Ovary (tissue), 9 donors: Measurements from ENCODE around the gene TRMT1. TPM values are rescaled to one million over a fixed set of nuclear protein-coding genes. Genes with fewer than 3 reads are reported as not detected.

Experiments used
- DNase-seq, 5 donors: peaks; one replicate each; pipeline ENCODE4 v3.0.0-alpha.2; 2019 to 2020
- H3K27ac ChIP-seq, 2 donors: fragments of 200-600 bp; one replicate each; pipeline versions ENCODE4 v1.5.1 to v1.8.0; 2019 to 2022
- H3K27me3 ChIP-seq: fragments of 200-600 bp; one replicate; pipeline ENCODE4 v1.8.0; 2022
- H3K36me3 ChIP-seq: fragments of 200-600 bp; sonication (generic); one replicate; pipeline ENCODE4 v1.5.1; 2019
- H3K4me1 ChIP-seq: one replicate; pipeline ENCODE4 v1.8.1; 2013; ENCODE audit warnings: mild to moderate bottlenecking, moderate library complexity; ENCODE audit not compliant: insufficient read depth
- H3K4me3 ChIP-seq: fragments of 200-600 bp; sonication (generic); one replicate; pipeline ENCODE4 v1.5.1; 2017
- H3K9me3 ChIP-seq, 2 donors: fragments of 200-600 bp in 1 of 2; sonication (generic) in 1 of 2; one replicate each; pipeline versions ENCODE4 v1.5.1 to v1.8.1; 2013 to 2019; ENCODE audit warnings: mild to moderate bottlenecking in 1 of 2, moderate library complexity in 1 of 2
- EP300 ChIP-seq: sonication (generic); formaldehyde crosslinking; IDR thresholded peaks from one replicate; pipeline ENCODE4 v1.6.1; 2017; ENCODE audit warnings: antibody characterized with exemption
- POLR2A ChIP-seq: fragments of 450-650 bp; IDR thresholded peaks from one replicate; pipeline ENCODE4 v1.6.1; 2017; ENCODE audit warnings: antibody characterized with exemption, mild to moderate bottlenecking, moderate library complexity
- WGBS, 3 donors: extraction: QIAGEN DNeasy Blood & Tissue Kit in 1 of 3; methylation state at CpG; one replicate each; pipeline versions ENCODE4 v1.1.5 to v1.1.7; 2013 to 2017; 5-methylcytosine and 5-hydroxymethylcytosine counted together
- intact Hi-C, 4 donors: fragments of 100-400 bp; cut with DNase I; formaldehyde crosslinking; loops; one replicate each; pipeline versions ENCODE4 v1.11.0 to v1.15.1; 2022 to 2023
- polyA plus RNA-seq, 2 donors: library from polyadenylated mRNA; stranded (reverse); fragments of 200-250 nt in 1 of 2; fragments of 350-450 nt in 1 of 2; fragmentation: Illumina TruSeq in 1 of 2; extraction: RNeasy Lipid Tissue Mini Kit (QIAGEN cat#74804) in 1 of 2; gene quantifications; one replicate each; pipeline ENCODE4 v1.2.3, GENCODE V29; 2013 to 2014
- total RNA-seq, 7 donors: library from RNA; depleted of rRNA in 2 of 7; stranded (reverse); fragments of >200 nt in 2 of 7; fragmentation: NEBNext Ultra II Directional in 3 of 7; extraction: Animal tissue kit (Norgen Biotek cat#: 25700) in 3 of 7; gene quantifications; one replicate each; pipeline versions ENCODE4 v1.1.0 to v1.2.4, GENCODE V29; 2016 to 2023
- TF ChIP-seq, protein P1 (sequence below), 3 donors: fragments of 450-650 bp in 2 of 3; fragments of 200-600 bp in 1 of 3; IDR thresholded peaks; one replicate each; pipeline versions ENCODE4 v1.5.1 to v1.8.0; 2016 to 2022; ENCODE audit warnings: antibody characterized with exemption in 3 of 3, mild to moderate bottlenecking in 1 of 3
- donor health status: DM: no; HTN: no; CAD: no; lungs with moderate emphysema.
- donor health status: DM: no; HTN: no; CAD: no.
- donor health status: Bipolar disorder and iron deficiency.
- donor health status: DM: yes; HTN: yes; CAD: no.
- donor health status: DM: no; HTN: no; CAD: no.
- donor health status: DM: yes; HTN: yes; CAD: no.

Gene TRMT1
- total and polyA plus RNA-seq, 9 donors, result 7.6 to 54.8 (median 37.2) TPM

DNA sequence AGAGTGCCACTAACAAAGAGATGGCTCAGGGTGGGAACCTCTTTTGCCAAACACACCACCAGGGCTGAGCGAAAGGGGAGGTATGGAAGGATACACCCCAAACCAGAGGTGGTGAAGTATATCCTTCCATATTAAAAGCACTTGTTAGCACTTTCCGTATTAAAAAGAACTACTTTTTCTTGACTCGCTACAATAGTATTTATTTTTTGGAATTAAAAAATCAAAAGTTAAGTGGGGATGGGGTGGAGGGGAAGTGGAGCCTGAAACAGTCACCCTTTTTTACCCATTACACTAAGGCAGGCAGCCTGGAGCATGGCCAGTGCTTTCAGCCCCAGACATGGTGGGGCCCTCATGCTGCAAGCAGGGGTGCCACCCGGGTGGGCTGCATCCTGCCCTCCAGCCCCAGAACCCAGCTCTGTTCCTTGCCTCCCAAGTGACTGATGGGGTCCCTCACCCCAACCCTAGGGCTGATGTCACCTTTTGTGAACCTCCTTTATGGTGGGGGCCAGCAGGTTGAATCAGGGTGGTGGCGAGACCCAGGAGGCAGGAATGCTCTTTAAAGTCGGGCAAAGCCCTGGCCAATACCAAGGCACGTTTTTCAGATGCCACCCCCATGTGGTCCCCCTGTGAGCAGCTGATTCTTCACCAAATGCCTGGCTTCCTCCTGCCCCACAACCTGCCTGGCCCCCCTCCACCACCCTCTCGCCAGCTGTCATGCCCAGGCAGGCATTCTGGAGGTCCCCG is 44.9 kb downstream of the TRMT1 start:
- peaks cover 25% of the 10 kb centered on the region for H3K4me1 ChIP-seq
- H3K27ac ChIP-seq, result peak overlapping the region in 1 of 2 donors; percentile 14
- no peaks in the 10 kb centered on the region for H3K36me3 ChIP-seq
- H3K4me3 ChIP-seq, result no peak overlapping the region
- H3K9me3 ChIP-seq, result no peaks in the 10 kb centered on the region
- intact Hi-C loops, result no loop called here
- no peak for DNase-seq
- H3K27me3 ChIP-seq, result no peaks in the 10 kb centered on the region
- 75 to 81% (median 79%) methylated on average over 9 of the region's 9 CpGs for whole genome bisulfite sequencing, 3 donors
- TF ChIP-seq POLR2A (no peak), EP300 (no peak)

DNA sequence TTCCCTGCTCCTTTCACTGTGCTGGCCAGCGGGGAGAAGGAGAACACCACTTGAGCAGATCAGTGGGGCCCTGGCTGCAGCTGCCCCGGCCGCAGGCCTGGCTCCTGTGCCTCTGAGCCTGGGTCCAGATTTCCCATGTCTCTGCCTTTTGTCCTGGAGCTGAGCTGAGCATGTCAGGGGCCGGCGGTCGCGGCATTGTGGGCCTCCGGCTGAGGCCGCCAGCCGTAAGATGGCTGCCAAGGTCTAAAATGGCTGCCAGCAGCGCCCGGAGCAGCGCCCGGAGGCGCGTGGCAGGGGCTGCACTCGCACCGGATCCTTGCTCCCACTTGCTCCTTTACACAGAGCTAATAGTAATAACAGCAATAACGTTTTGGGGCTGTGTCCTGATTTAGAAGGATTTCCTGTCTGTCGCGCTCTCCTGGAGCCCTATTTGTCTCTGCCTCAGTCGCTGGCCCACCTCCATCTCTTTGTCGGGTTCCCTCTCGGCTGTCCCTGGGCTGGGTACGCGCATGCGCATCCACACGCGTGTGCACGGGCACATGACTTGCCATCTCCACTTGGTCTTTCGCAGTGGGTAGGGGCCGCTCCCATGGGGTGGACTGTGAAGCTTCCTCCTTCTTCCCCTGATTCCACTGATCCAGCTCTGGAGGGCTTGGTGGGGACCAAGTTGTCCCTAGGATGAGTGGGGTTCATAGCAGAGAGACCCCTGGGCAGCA is 46.0 kb downstream of the TRMT1 start:
- TF ChIP-seq, protein P1, sequence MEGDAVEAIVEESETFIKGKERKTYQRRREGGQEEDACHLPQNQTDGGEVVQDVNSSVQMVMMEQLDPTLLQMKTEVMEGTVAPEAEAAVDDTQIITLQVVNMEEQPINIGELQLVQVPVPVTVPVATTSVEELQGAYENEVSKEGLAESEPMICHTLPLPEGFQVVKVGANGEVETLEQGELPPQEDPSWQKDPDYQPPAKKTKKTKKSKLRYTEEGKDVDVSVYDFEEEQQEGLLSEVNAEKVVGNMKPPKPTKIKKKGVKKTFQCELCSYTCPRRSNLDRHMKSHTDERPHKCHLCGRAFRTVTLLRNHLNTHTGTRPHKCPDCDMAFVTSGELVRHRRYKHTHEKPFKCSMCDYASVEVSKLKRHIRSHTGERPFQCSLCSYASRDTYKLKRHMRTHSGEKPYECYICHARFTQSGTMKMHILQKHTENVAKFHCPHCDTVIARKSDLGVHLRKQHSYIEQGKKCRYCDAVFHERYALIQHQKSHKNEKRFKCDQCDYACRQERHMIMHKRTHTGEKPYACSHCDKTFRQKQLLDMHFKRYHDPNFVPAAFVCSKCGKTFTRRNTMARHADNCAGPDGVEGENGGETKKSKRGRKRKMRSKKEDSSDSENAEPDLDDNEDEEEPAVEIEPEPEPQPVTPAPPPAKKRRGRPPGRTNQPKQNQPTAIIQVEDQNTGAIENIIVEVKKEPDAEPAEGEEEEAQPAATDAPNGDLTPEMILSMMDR (IDR thresholded peaks at IDR 0.05), result no peak
- Histone ChIP-seq H3K4me1 (peaks cover 26% of the 10 kb centered on the region), H3K4me3 (no peak overlapping the region), H3K36me3 (no peaks in the 10 kb centered on the region), H3K27me3 (no peaks in the 10 kb centered on the region), H3K9me3 (no peaks in the 10 kb centered on the region), H3K27ac (peak overlapping the region in 1 of 2 donors; percentile 49)
- intact Hi-C loops, result no loop called here
- DNase-seq, result no peak
- 91 to 94% (median 91%) methylated on average over 29 to 32 of the region's 32 CpGs for WGBS, 3 donors

DNA sequence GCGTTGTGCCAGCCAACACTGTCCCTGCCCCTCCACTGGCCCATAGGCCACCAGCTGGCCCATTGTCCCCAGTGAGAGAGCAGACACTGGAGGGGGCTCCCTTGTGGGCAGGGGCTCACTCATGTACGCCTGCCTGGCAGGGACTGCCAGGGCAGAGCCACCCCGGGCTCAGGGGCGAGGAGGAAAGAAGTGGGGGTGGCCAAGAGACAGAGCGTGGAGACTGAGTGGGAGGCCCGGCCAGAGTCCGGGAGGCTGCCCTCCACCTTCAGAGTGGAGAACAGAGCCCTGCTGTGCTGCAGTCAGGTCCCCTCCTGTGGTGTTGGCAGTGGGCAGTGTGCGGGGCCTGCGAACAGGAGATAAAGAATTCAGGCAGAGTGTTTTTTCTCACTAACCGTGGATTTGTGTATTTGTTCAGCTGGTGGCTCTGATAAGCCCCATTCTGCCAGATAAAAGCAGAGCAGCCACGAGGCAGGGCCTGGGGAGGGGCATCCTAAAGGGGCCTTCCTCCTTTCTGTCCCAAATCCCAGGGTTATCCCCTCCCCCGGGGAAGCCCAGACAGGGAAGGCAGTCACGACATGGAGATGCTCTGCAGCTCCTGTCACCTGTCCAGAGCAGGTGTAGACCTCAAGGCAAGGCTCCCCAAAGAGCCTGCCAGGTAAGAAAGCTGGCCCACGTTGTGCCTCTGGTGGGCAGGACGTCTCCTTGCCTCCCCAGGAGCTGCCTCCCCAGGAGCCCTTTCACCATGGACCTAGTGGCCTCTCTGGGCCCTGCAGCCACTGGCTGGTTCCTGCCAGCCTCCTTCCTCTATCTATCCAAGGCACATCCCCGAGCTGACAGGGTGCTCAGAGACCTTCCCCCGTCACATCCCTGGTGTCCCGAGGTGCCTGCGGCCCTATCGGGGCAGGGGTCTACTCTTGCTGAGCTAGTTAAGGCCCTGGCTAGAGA is 46.9 kb downstream of the TRMT1 start:
- TF ChIP-seq POLR2A (no peak), EP300 (no peak)
- TF ChIP-seq, protein P1 (IDR thresholded peaks at IDR 0.05), result no peak

DNA sequence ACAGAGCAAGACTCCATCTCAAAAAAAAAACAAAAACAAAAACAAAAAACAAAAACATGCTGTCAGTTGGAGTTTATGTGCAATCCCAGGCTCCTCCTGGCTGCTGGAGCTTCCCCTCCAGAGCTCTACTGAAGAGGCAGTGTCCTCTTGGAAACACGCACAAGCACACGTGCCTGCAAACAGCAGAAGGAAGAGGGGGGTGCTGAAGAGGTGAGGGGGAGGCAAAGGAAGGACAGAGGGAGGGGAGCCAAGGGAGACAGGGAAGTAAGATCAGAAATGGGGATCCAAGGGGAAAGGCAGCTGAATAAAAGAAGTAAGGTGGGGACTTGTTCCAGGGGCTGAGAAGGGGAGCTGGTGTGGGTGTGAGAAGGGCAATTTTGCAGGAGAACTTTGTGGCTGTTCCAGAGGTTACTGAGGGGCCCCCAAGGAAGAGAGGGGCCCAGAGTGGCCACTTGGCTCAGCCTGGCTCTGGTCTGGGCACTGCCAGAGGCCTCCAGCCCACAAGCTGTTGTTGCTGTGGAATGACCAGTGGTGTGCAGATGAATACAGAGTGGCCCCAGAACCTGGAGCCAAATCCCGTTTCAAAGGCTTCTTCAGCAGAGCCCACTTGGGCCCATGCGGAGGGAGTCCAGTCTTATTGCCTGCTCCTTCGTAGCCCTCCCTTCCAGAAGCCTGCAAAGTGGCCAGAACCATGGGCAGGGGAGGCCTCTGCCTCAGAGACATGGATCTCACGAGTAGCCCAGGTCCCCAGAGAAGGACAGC is 48.3 kb downstream of the TRMT1 start:
- Histone ChIP-seq H3K27ac (peak overlapping the region; percentile 38 to 49), H3K4me3 (no peak overlapping the region), H3K36me3 (no peaks in the 10 kb centered on the region), H3K9me3 (no peaks in the 10 kb centered on the region), H3K27me3 (no peaks in the 10 kb centered on the region), H3K4me1 (peaks cover 43% of the 10 kb centered on the region)
- TF ChIP-seq, protein P1 (IDR thresholded peaks at IDR 0.05), result no peak
- TF ChIP-seq EP300, result no peak
- no peak for TF ChIP-seq POLR2A
- WGBS, 3 donors, result 53 to 62% (median 55%) methylated on average over 6 of the region's 6 CpGs
- DNase-seq, result no peak
- intact Hi-C loops, result no loop called here

More for the DNA sequence above, 46.9 kb downstream of the TRMT1 start:
- H3K36me3 ChIP-seq, result no peaks in the 10 kb centered on the region
- H3K4me1 ChIP-seq, result peaks cover 34% of the 10 kb centered on the region
- no peaks in the 10 kb centered on the region for H3K27me3 ChIP-seq
- 34 to 45% (median 38%) methylated on average over 18 to 20 of the region's 20 CpGs for WGBS, 3 donors
- no peak overlapping the region for H3K4me3 ChIP-seq
- H3K27ac ChIP-seq, result peak overlapping the region; percentile 37 to 49
- DNase-seq, result no peak
- no peaks in the 10 kb centered on the region for H3K9me3 ChIP-seq
- intact Hi-C loops, result no loop called here
